Peyer's patch (tissue), 4 donors: ENCODE measurements around the gene FAM180B.

Experiments used
- CTCF ChIP-seq, 6 experiments: fragments of 450-650 bp in 4 of 6; fragments of 200-600 bp in 2 of 6; sonication (generic) in 1 of 6; IDR thresholded peaks; one replicate each; pipeline ENCODE4 v1.5.1; 2017 to 2019; ENCODE audit warnings: antibody characterized with exemption in 6 of 6, mild to moderate bottlenecking in 3 of 6, moderate library complexity in 1 of 6
- POLR2A ChIP-seq, 2 donors: fragments of 450-650 bp; IDR thresholded peaks; one replicate each; pipeline ENCODE4 v1.5.1; 2017; ENCODE audit warnings: antibody characterized with exemption in 2 of 2, mild to moderate bottlenecking in 2 of 2, moderate library complexity in 2 of 2

- no peak for TF ChIP-seq CTCF (IDR thresholded peaks at IDR 0.05)
- TF ChIP-seq POLR2A (IDR thresholded peaks at IDR 0.05): no peak
Observed at GRCh38 chr11:47586098-47586855, at the start of gene FAM180B.
